ENCODE results near the gene IRF2BP2. TPM values are rescaled to one million over a fixed set of nuclear protein-coding genes. Genes with fewer than 3 reads are reported as not detected.

The IRF2BP2 gene
- total RNA-seq, 1 experiment from 2014 or later = 60.8 TPM

- Histone ChIP-seq H3K27ac (peak overlapping the region; percentile 88), H3K36me3 (peaks cover 72% of the 10 kb centered on the region)
Observed at GRCh38 chr1:234605983-234606783, 3.8 kb downstream of the IRF2BP2 start.

GRCh38 chr1:234605399-234605982, 4.5 kb downstream of the IRF2BP2 start:
- peak overlapping the region; percentile 71 for H3K4me3 ChIP-seq
- no peaks in the 10 kb centered on the region for H3K9me3 ChIP-seq (replicated peaks)
- peaks cover 64% of the 10 kb centered on the region for H3K4me1 ChIP-seq (replicated peaks)
- no peaks in the 10 kb centered on the region for H3K27me3 ChIP-seq (replicated peaks)
- DNase-seq (ENCODE audit: low read depth in 1 of 2, low spot score in 2 of 2) = no peak
- H3K27ac ChIP-seq = peak overlapping the region; percentile 88
- peaks cover 72% of the 10 kb centered on the region for H3K36me3 ChIP-seq

More at GRCh38 chr1:234605983-234606783, 3.8 kb downstream of the IRF2BP2 start:
- peak in 1 of 2 experiments; percentile 63 for DNase-seq (ENCODE audit: low read depth in 1 of 2, low spot score in 2 of 2)
- H3K9me3 ChIP-seq (replicated peaks) = no peaks in the 10 kb centered on the region
- peak overlapping the region; percentile 71 for H3K4me3 ChIP-seq
- no peaks in the 10 kb centered on the region for H3K27me3 ChIP-seq (replicated peaks)
- peaks cover 65% of the 10 kb centered on the region for H3K4me1 ChIP-seq (replicated peaks)

- Histone ChIP-seq H3K27ac (peak overlapping the region; percentile 88), H3K36me3 (peaks cover 72% of the 10 kb centered on the region), H3K4me3 (peak overlapping the region; percentile 71), H3K27me3 (replicated peaks) (no peaks in the 10 kb centered on the region), H3K9me3 (replicated peaks) (no peaks in the 10 kb centered on the region), H3K4me1 (replicated peaks) (peaks cover 66% of the 10 kb centered on the region)
- DNase-seq (ENCODE audit: low read depth in 1 of 2, low spot score in 2 of 2) = peak in 1 of 2 experiments; percentile 58
Observed at GRCh38 chr1:234604495-234605398, 5.2 kb downstream of the IRF2BP2 start.

GRCh38 chr1:234603221-234604204, 6.5 kb downstream of the IRF2BP2 start:
- Histone ChIP-seq H3K36me3 (peaks cover 65% of the 10 kb centered on the region), H3K27ac (peak overlapping the region; percentile 88), H3K27me3 (replicated peaks) (no peaks in the 10 kb centered on the region), H3K4me1 (replicated peaks) (peaks cover 78% of the 10 kb centered on the region), H3K9me3 (replicated peaks) (no peaks in the 10 kb centered on the region), H3K4me3 (no peak overlapping the region; the same call in 1 of the 2 replicates)
- peak in 1 of 2 experiments; percentile 76 for DNase-seq (ENCODE audit: low read depth in 1 of 2, low spot score in 2 of 2)

GRCh38 chr1:234602334-234603220, 7.4 kb downstream of the IRF2BP2 start:
- DNase-seq (ENCODE audit: low read depth in 1 of 2, low spot score in 2 of 2) = peak; percentile 77 to 90
- no peaks in the 10 kb centered on the region for H3K27me3 ChIP-seq (replicated peaks)
- no peak overlapping the region for H3K4me3 ChIP-seq
- peak overlapping the region; percentile 88 for H3K27ac ChIP-seq
- H3K36me3 ChIP-seq = peaks cover 55% of the 10 kb centered on the region
- peaks cover 73% of the 10 kb centered on the region for H3K4me1 ChIP-seq (replicated peaks)
- H3K9me3 ChIP-seq (replicated peaks) = no peaks in the 10 kb centered on the region

- DNase-seq (ENCODE audit: low read depth in 1 of 2, low spot score in 2 of 2) = no peak
- peaks cover 68% of the 10 kb centered on the region for H3K4me1 ChIP-seq (replicated peaks)
- H3K27ac ChIP-seq = peak overlapping the region; percentile 88
- peaks cover 44% of the 10 kb centered on the region for H3K36me3 ChIP-seq
- no peaks in the 10 kb centered on the region for H3K9me3 ChIP-seq (replicated peaks)
- no peaks in the 10 kb centered on the region for H3K27me3 ChIP-seq (replicated peaks)
- no peak overlapping the region for H3K4me3 ChIP-seq
Observed at GRCh38 chr1:234601301-234602017, 8.5 kb downstream of the IRF2BP2 start.

GRCh38 chr1:234600418-234601281, 9.3 kb downstream of the IRF2BP2 start:
- peaks cover 36% of the 10 kb centered on the region for H3K36me3 ChIP-seq

GRCh38 chr1:234599617-234600417, 10.2 kb downstream of the IRF2BP2 start:
- Histone ChIP-seq H3K4me1 (replicated peaks) (peaks cover 61% of the 10 kb centered on the region), H3K27ac (peak overlapping the region; percentile 86), H3K27me3 (replicated peaks) (no peaks in the 10 kb centered on the region), H3K9me3 (replicated peaks) (no peaks in the 10 kb centered on the region), H3K36me3 (peaks cover 28% of the 10 kb centered on the region), H3K4me3 (peak overlapping the region; percentile 46)
- DNase-seq (ENCODE audit: low read depth in 1 of 2, low spot score in 2 of 2) = peak; percentile 91

More at GRCh38 chr1:234600418-234601281, 9.3 kb downstream of the IRF2BP2 start:
- Histone ChIP-seq H3K9me3 (replicated peaks) (no peaks in the 10 kb centered on the region), H3K27ac (peak overlapping the region; percentile 86), H3K4me1 (replicated peaks) (peaks cover 68% of the 10 kb centered on the region), H3K4me3 (peak overlapping the region; percentile 46), H3K27me3 (replicated peaks) (no peaks in the 10 kb centered on the region)
- DNase-seq (ENCODE audit: low read depth in 1 of 2, low spot score in 2 of 2) = no peak

GRCh38 chr1:234598974-234599616, 10.9 kb downstream of the IRF2BP2 start:
- peaks cover 21% of the 10 kb centered on the region for H3K36me3 ChIP-seq
- no peaks in the 10 kb centered on the region for H3K27me3 ChIP-seq (replicated peaks)
- no peak for DNase-seq (ENCODE audit: low read depth in 1 of 2, low spot score in 2 of 2)
- H3K9me3 ChIP-seq (replicated peaks) = no peaks in the 10 kb centered on the region
- H3K4me1 ChIP-seq (replicated peaks) = peaks cover 57% of the 10 kb centered on the region
- peak overlapping the region; percentile 46 for H3K4me3 ChIP-seq
- H3K27ac ChIP-seq = peak overlapping the region; percentile 86

- H3K36me3 ChIP-seq = peaks cover 13% of the 10 kb centered on the region
- no peaks in the 10 kb centered on the region for H3K9me3 ChIP-seq (replicated peaks)
- H3K4me3 ChIP-seq = no peak overlapping the region
- H3K4me1 ChIP-seq (replicated peaks) = peaks cover 56% of the 10 kb centered on the region
- peak in 1 of 2 experiments; percentile 44 for DNase-seq (ENCODE audit: low read depth in 1 of 2, low spot score in 2 of 2)
- no peak overlapping the region for H3K27ac ChIP-seq
- no peaks in the 10 kb centered on the region for H3K27me3 ChIP-seq (replicated peaks)
Observed at GRCh38 chr1:234597894-234598293, 12.1 kb downstream of the IRF2BP2 start.

Data from SJSA1 (cell line).